ENCODE data around the gene DHX35.

DNA sequence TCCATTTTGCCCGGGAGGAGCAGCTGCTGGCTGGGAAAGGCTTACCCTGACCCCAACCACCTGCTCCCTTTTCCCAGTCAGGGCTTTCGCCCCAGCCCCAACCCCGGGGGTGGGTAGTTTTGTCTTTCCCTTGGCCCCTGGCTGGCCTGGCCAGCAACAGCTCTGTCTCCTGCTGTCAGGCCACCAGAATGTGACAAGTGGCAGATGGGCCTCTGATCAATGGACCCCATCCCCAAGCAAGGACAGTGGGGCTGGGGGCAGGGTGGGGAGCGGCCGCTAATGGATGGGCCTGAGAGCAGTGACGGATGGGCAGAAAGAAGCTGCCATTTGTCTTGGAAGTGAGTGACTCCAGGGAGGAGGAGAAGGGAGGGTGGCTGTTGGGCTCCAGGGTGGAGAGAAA lies 121.6 kb downstream of the DHX35 start:
- TF ChIP-seq CTCF (IDR thresholded peaks at IDR 0.05) (no peak), POLR2AphosphoS5 (IDR thresholded peaks at IDR 0.05; ENCODE audit: low read depth, low read length) (no peak)

All from Panc1 (cell line).